GM18502 (cell line): ENCODE measurements around the gene COL6A3.
"Not testable (repeated sequence)": the region's sequence is repeated elsewhere in the genome, so short reads cannot be mapped to it uniquely, and the experiment has no call there.

Experiments used
- ATAC-seq: cut with Tn5 transposase; IDR thresholded peaks from one replicate; pipeline ENCODE4 v1.9.1; 2021; ENCODE audit warnings: mild to moderate bottlenecking; ENCODE audit not compliant: unreplicated experiment, poor library complexity

The COL6A3 gene

GRCh38 chr2:237320801-237321560 is 93.0 kb downstream of the COL6A3 start:
- no peak for ATAC-seq

GRCh38 chr2:237319887-237320286 is 94.1 kb downstream of the COL6A3 start:
- ATAC-seq, result no peak

- no peak for ATAC-seq
Observed at GRCh38 chr2:237319086-237319820, 94.7 kb downstream of the COL6A3 start.

- no peak for ATAC-seq
Observed at GRCh38 chr2:237316339-237316738, 97.6 kb downstream of the COL6A3 start.

- ATAC-seq, result no peak
Observed at GRCh38 chr2:237315829-237316225, 98.1 kb downstream of the COL6A3 start.

- no peak for ATAC-seq
Observed at GRCh38 chr2:237315170-237315828, 98.7 kb downstream of the COL6A3 start.

GRCh38 chr2:237314681-237315080 is 99.3 kb downstream of the COL6A3 start:
- no peak for ATAC-seq

GRCh38 chr2:237314198-237314597 is 99.8 kb downstream of the COL6A3 start:
- no peak for ATAC-seq

GRCh38 chr2:237312021-237312755 is 101.8 kb downstream of the COL6A3 start:
- ATAC-seq, result no peak

- no peak for ATAC-seq
Observed at GRCh38 chr2:237310515-237311114, 103.3 kb downstream of the COL6A3 start.

- ATAC-seq, result no peak
Observed at GRCh38 chr2:237309416-237309815, 104.5 kb downstream of the COL6A3 start.

- ATAC-seq, result no peak
Observed at GRCh38 chr2:237309011-237309410, 105.0 kb downstream of the COL6A3 start.

GRCh38 chr2:237307474-237307873 is 106.5 kb downstream of the COL6A3 start:
- ATAC-seq, result no peak

GRCh38 chr2:237306787-237307170 is 107.2 kb downstream of the COL6A3 start:
- no peak for ATAC-seq

- no peak for ATAC-seq
Observed at GRCh38 chr2:237306083-237306786, 107.7 kb downstream of the COL6A3 start.

- ATAC-seq, result no peak
Observed at GRCh38 chr2:237305579-237305978, 108.4 kb downstream of the COL6A3 start.

GRCh38 chr2:237304763-237305514 is 109.0 kb downstream of the COL6A3 start:
- ATAC-seq, result no peak

- not testable (repeated sequence) for ATAC-seq
Observed at GRCh38 chr2:237303244-237303643, 110.7 kb downstream of the COL6A3 start.

GRCh38 chr2:237301595-237301994 is 112.4 kb downstream of the COL6A3 start:
- ATAC-seq, result no peak
